ENCODE data around the gene DKC1.

The DKC1 gene

GRCh38 chrX:154737136-154737535 lies 25.5 kb upstream of the DKC1 start:
- Histone ChIP-seq H3K14ac (ENCODE audit: low read length) (no peak overlapping the region), H4K91ac (ENCODE audit: low read depth, low read length) (no peak overlapping the region), H3K4me3 (ENCODE audit: low read depth, low read length) (no peak overlapping the region), H4K8ac (ENCODE audit: low read depth, low read length) (no peak overlapping the region), H2BK120ac (ENCODE audit: insufficient read depth, low read length, poor library complexity) (no peak overlapping the region), H3K4me2 (ENCODE audit: low read length) (no peak overlapping the region), H3K9ac (ENCODE audit: low read length) (no peak overlapping the region), H2AFZ (ENCODE audit: insufficient read depth, low read length, poor library complexity) (no peak overlapping the region), H4K12ac (ENCODE audit: low read depth, low read length) (no peak overlapping the region), H3K79me1 (ENCODE audit: low read length) (no peaks in the 10 kb centered on the region), H3K4ac (ENCODE audit: low read depth, low read length) (no peak overlapping the region), H3K18ac (ENCODE audit: low read length) (no peak overlapping the region), H3K27me3 (ENCODE audit: insufficient read depth, low read length) (no peaks in the 10 kb centered on the region), H2AK5ac (ENCODE audit: low read length) (no peak overlapping the region), H3K9me3 (ENCODE audit: insufficient read depth, low read depth, low read length) (no peaks in the 10 kb centered on the region), H2BK12ac (ENCODE audit: low read length) (no peak overlapping the region), H3K23ac (ENCODE audit: low read length) (no peak overlapping the region), H3K27ac (ENCODE audit: low read depth, low read length) (no peak overlapping the region), H3K79me2 (ENCODE audit: control insufficient read depth, insufficient read depth, low read length, poor library complexity) (no peaks in the 10 kb centered on the region), H3K4me1 (ENCODE audit: control insufficient read depth in 1 of 2, insufficient read depth in 2 of 2, low read length in 2 of 2) (peaks cover 0 to 3% of the 10 kb centered on the region in 2 experiments), H3K36me3 (ENCODE audit: control insufficient read depth in 1 of 2, insufficient read depth in 2 of 2, low read length in 2 of 2) (no peaks in the 10 kb centered on the region), H2BK5ac (ENCODE audit: low read depth, low read length, poor library complexity) (no peak overlapping the region)
- no peak for DNase-seq
- no CpG with 5 or more reads among the region's 5 CpGs for WGBS (ENCODE audit: extremely low coverage, insufficient coverage, insufficient read length)

- peak; percentile 52 to 60 for DNase-seq
- no peak overlapping the region for H3K27ac ChIP-seq (ENCODE audit: low read depth, low read length)
- H4K8ac ChIP-seq (ENCODE audit: low read depth, low read length): no peak overlapping the region
- no peak overlapping the region for H4K12ac ChIP-seq (ENCODE audit: low read depth, low read length)
- H2BK120ac ChIP-seq (ENCODE audit: insufficient read depth, low read length, poor library complexity): no peak overlapping the region
- H4K91ac ChIP-seq (ENCODE audit: low read depth, low read length): no peak overlapping the region
- H3K4me2 ChIP-seq (ENCODE audit: low read length): no peak overlapping the region
- H3K79me2 ChIP-seq (ENCODE audit: control insufficient read depth, insufficient read depth, low read length, poor library complexity): no peaks in the 10 kb centered on the region
- no peak overlapping the region for H2AFZ ChIP-seq (ENCODE audit: insufficient read depth, low read length, poor library complexity)
- 100% methylated on average over 2 of the region's 8 CpGs for WGBS (ENCODE audit: extremely low coverage, insufficient coverage, insufficient read length)
- no peak overlapping the region for H3K14ac ChIP-seq (ENCODE audit: low read length)
- H3K9ac ChIP-seq (ENCODE audit: low read length): no peak overlapping the region
- no peaks in the 10 kb centered on the region for H3K27me3 ChIP-seq (ENCODE audit: insufficient read depth, low read length)
- H3K36me3 ChIP-seq (ENCODE audit: control insufficient read depth in 1 of 2, insufficient read depth in 2 of 2, low read length in 2 of 2): no peaks in the 10 kb centered on the region
- no peak overlapping the region for H2BK12ac ChIP-seq (ENCODE audit: low read length)
- H2AK5ac ChIP-seq (ENCODE audit: low read length): no peak overlapping the region
- peaks cover 0 to 3% of the 10 kb centered on the region in 2 experiments for H3K4me1 ChIP-seq (ENCODE audit: control insufficient read depth in 1 of 2, insufficient read depth in 2 of 2, low read length in 2 of 2)
- no peak overlapping the region for H3K18ac ChIP-seq (ENCODE audit: low read length)
- H3K23ac ChIP-seq (ENCODE audit: low read length): no peak overlapping the region
- H3K4me3 ChIP-seq (ENCODE audit: low read depth, low read length): no peak overlapping the region
- no peaks in the 10 kb centered on the region for H3K9me3 ChIP-seq (ENCODE audit: insufficient read depth, low read depth, low read length)
- H3K4ac ChIP-seq (ENCODE audit: low read depth, low read length): no peak overlapping the region
- H3K79me1 ChIP-seq (ENCODE audit: low read length): no peaks in the 10 kb centered on the region
- no peak overlapping the region for H2BK5ac ChIP-seq (ENCODE audit: low read depth, low read length, poor library complexity)
Observed at GRCh38 chrX:154738011-154738738, 24.5 kb upstream of the DKC1 start.

GRCh38 chrX:154739952-154740465 lies 22.7 kb upstream of the DKC1 start:
- DNase-seq: no peak
- no peak overlapping the region for H3K4ac ChIP-seq (ENCODE audit: low read depth, low read length)
- no peaks in the 10 kb centered on the region for H3K36me3 ChIP-seq (ENCODE audit: control insufficient read depth in 1 of 2, insufficient read depth in 2 of 2, low read length in 2 of 2)
- no peak overlapping the region for H3K27ac ChIP-seq (ENCODE audit: low read depth, low read length)
- H2BK12ac ChIP-seq (ENCODE audit: low read length): no peak overlapping the region
- WGBS (ENCODE audit: extremely low coverage, insufficient coverage, insufficient read length): no CpG with 5 or more reads among the region's 2 CpGs
- no peak overlapping the region for H4K12ac ChIP-seq (ENCODE audit: low read depth, low read length)
- no peak overlapping the region for H2AK5ac ChIP-seq (ENCODE audit: low read length)
- H3K14ac ChIP-seq (ENCODE audit: low read length): no peak overlapping the region
- H3K27me3 ChIP-seq (ENCODE audit: insufficient read depth, low read length): no peaks in the 10 kb centered on the region
- H3K23ac ChIP-seq (ENCODE audit: low read length): no peak overlapping the region
- H3K4me1 ChIP-seq (ENCODE audit: control insufficient read depth in 1 of 2, insufficient read depth in 2 of 2, low read length in 2 of 2): peaks cover 0 to 3% of the 10 kb centered on the region in 2 experiments
- no peaks in the 10 kb centered on the region for H3K9me3 ChIP-seq (ENCODE audit: insufficient read depth, low read depth, low read length)
- H3K18ac ChIP-seq (ENCODE audit: low read length): no peak overlapping the region
- H4K8ac ChIP-seq (ENCODE audit: low read depth, low read length): no peak overlapping the region
- no peak overlapping the region for H2AFZ ChIP-seq (ENCODE audit: insufficient read depth, low read length, poor library complexity)
- H3K4me3 ChIP-seq (ENCODE audit: low read depth, low read length): no peak overlapping the region
- no peaks in the 10 kb centered on the region for H3K79me2 ChIP-seq (ENCODE audit: control insufficient read depth, insufficient read depth, low read length, poor library complexity)
- no peak overlapping the region for H3K9ac ChIP-seq (ENCODE audit: low read length)
- H2BK5ac ChIP-seq (ENCODE audit: low read depth, low read length, poor library complexity): no peak overlapping the region
- no peaks in the 10 kb centered on the region for H3K79me1 ChIP-seq (ENCODE audit: low read length)
- no peak overlapping the region for H2BK120ac ChIP-seq (ENCODE audit: insufficient read depth, low read length, poor library complexity)
- no peak overlapping the region for H3K4me2 ChIP-seq (ENCODE audit: low read length)
- no peak overlapping the region for H4K91ac ChIP-seq (ENCODE audit: low read depth, low read length)

GRCh38 chrX:154742613-154743012 lies 20.1 kb upstream of the DKC1 start:
- H3K9me3 ChIP-seq (ENCODE audit: insufficient read depth, low read depth, low read length): no peaks in the 10 kb centered on the region
- no peak for DNase-seq
- no peak overlapping the region for H3K18ac ChIP-seq (ENCODE audit: low read length)
- H2BK120ac ChIP-seq (ENCODE audit: insufficient read depth, low read length, poor library complexity): no peak overlapping the region
- H3K79me1 ChIP-seq (ENCODE audit: low read length): no peaks in the 10 kb centered on the region
- H4K12ac ChIP-seq (ENCODE audit: low read depth, low read length): no peak overlapping the region
- no peak overlapping the region for H2BK12ac ChIP-seq (ENCODE audit: low read length)
- no peak overlapping the region for H3K4me2 ChIP-seq (ENCODE audit: low read length)
- H3K79me2 ChIP-seq (ENCODE audit: control insufficient read depth, insufficient read depth, low read length, poor library complexity): no peaks in the 10 kb centered on the region
- H4K91ac ChIP-seq (ENCODE audit: low read depth, low read length): no peak overlapping the region
- H3K36me3 ChIP-seq (ENCODE audit: control insufficient read depth in 1 of 2, insufficient read depth in 2 of 2, low read length in 2 of 2): no peaks in the 10 kb centered on the region
- no peak overlapping the region for H3K23ac ChIP-seq (ENCODE audit: low read length)
- H2BK5ac ChIP-seq (ENCODE audit: low read depth, low read length, poor library complexity): no peak overlapping the region
- no peaks in the 10 kb centered on the region for H3K4me1 ChIP-seq (ENCODE audit: control insufficient read depth in 1 of 2, insufficient read depth in 2 of 2, low read length in 2 of 2)
- no peak overlapping the region for H3K4me3 ChIP-seq (ENCODE audit: low read depth, low read length)
- H3K4ac ChIP-seq (ENCODE audit: low read depth, low read length): no peak overlapping the region
- no peak overlapping the region for H2AK5ac ChIP-seq (ENCODE audit: low read length)
- H3K9ac ChIP-seq (ENCODE audit: low read length): no peak overlapping the region
- no peaks in the 10 kb centered on the region for H3K27me3 ChIP-seq (ENCODE audit: insufficient read depth, low read length)
- no peak overlapping the region for H4K8ac ChIP-seq (ENCODE audit: low read depth, low read length)
- H3K14ac ChIP-seq (ENCODE audit: low read length): no peak overlapping the region
- no peak overlapping the region for H3K27ac ChIP-seq (ENCODE audit: low read depth, low read length)
- no peak overlapping the region for H2AFZ ChIP-seq (ENCODE audit: insufficient read depth, low read length, poor library complexity)
